Measurements from ENCODE around the gene FAN1.
A peak's percentile ranks its signal among the peaks of the same experiment; 100 is the strongest.

Gene FAN1

DNA sequence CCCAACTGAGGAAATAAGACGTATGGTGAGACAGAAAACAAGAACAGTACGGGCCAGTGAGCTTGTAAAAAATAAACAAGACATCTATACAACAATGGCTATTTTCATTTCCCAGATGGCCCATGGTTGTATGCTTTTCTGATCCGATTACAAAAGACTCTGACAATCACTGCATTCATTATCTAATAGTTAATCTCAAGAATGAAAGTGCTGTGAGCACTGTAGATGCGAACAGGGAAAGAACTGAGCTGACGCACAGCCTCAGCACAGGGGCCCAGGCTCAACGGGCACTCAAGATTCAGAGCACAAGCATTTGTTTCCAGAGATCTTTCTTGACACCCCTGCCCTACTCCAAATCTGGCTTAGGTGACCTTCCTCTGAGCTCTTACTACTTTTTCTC, 80.8 kb downstream of the FAN1 start:
- Histone ChIP-seq H3K4me1 (ENCODE audit: low read length) (no peaks in the 10 kb centered on the region), H3K36me3 (replicated peaks; ENCODE audit: low read depth, low read length) (peaks cover 50% of the 10 kb centered on the region), H3K79me2 (ENCODE audit: low read length) (peaks cover 48% of the 10 kb centered on the region), H3K27ac (ENCODE audit: low read length) (no peak overlapping the region), H4K20me1 (ENCODE audit: insufficient read depth, low read length) (peaks cover 45% of the 10 kb centered on the region), H3K27me3 (ENCODE audit: low read depth, low read length) (no peaks in the 10 kb centered on the region), H2AFZ (ENCODE audit: low read depth, low read length) (no peak overlapping the region), H3K4me3 (ENCODE audit: low read length) (no peak overlapping the region), H3K9me3 (ENCODE audit: insufficient read depth, low read length) (no peaks in the 10 kb centered on the region), H3K4me2 (ENCODE audit: low read length) (no peak overlapping the region), H3K9ac (ENCODE audit: low read length) (no peak overlapping the region)
- TF ChIP-seq, protein P1, sequence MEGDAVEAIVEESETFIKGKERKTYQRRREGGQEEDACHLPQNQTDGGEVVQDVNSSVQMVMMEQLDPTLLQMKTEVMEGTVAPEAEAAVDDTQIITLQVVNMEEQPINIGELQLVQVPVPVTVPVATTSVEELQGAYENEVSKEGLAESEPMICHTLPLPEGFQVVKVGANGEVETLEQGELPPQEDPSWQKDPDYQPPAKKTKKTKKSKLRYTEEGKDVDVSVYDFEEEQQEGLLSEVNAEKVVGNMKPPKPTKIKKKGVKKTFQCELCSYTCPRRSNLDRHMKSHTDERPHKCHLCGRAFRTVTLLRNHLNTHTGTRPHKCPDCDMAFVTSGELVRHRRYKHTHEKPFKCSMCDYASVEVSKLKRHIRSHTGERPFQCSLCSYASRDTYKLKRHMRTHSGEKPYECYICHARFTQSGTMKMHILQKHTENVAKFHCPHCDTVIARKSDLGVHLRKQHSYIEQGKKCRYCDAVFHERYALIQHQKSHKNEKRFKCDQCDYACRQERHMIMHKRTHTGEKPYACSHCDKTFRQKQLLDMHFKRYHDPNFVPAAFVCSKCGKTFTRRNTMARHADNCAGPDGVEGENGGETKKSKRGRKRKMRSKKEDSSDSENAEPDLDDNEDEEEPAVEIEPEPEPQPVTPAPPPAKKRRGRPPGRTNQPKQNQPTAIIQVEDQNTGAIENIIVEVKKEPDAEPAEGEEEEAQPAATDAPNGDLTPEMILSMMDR (IDR thresholded peaks at IDR 0.05; ENCODE audit: low read depth, low read length), result no peak
- no peak for TF ChIP-seq EZH2phosphoT487 (IDR thresholded peaks at IDR 0.05; ENCODE audit: low read depth)

DNA sequence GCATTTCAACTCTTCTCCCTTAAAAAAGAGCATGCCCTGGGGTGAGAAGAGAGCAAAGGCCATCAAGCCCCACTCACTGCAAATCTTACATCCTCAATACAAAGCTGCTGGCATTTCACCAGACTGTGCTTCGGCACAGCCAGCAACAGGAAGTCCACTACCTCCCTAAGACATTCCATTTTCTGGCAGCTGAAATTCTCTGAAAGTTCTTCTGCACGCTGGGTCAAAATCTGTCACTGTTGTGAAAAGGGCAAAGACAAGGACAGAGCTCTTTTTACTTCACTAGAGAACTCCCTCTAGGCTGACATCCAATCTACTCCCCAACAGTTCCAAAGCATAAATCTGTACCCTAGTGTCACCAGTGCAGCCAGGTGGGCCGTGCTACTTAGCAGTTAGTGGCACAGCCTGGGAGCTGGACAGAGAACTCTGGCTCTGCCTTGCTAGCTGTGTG, 81.4 kb downstream of the FAN1 start:
- no peak overlapping the region for H3K27ac ChIP-seq (ENCODE audit: low read length)
- TF ChIP-seq, protein P1 (IDR thresholded peaks at IDR 0.05; ENCODE audit: low read depth, low read length), result no peak
- no peak for TF ChIP-seq EZH2phosphoT487 (IDR thresholded peaks at IDR 0.05; ENCODE audit: low read depth)
- peaks cover 4% of the 10 kb centered on the region for H3K4me1 ChIP-seq (ENCODE audit: low read length)
- peaks cover 48% of the 10 kb centered on the region for H3K79me2 ChIP-seq (ENCODE audit: low read length)
- H3K9me3 ChIP-seq (ENCODE audit: insufficient read depth, low read length), result no peaks in the 10 kb centered on the region
- H3K4me2 ChIP-seq (ENCODE audit: low read length), result no peak overlapping the region
- peaks cover 45% of the 10 kb centered on the region for H3K36me3 ChIP-seq (replicated peaks; ENCODE audit: low read depth, low read length)
- no peak overlapping the region for H3K4me3 ChIP-seq (ENCODE audit: low read length)
- H2AFZ ChIP-seq (ENCODE audit: low read depth, low read length), result no peak overlapping the region
- no peak overlapping the region for H3K9ac ChIP-seq (ENCODE audit: low read length)
- H4K20me1 ChIP-seq (ENCODE audit: insufficient read depth, low read length), result peaks cover 44% of the 10 kb centered on the region
- no peaks in the 10 kb centered on the region for H3K27me3 ChIP-seq (ENCODE audit: low read depth, low read length)

DNA sequence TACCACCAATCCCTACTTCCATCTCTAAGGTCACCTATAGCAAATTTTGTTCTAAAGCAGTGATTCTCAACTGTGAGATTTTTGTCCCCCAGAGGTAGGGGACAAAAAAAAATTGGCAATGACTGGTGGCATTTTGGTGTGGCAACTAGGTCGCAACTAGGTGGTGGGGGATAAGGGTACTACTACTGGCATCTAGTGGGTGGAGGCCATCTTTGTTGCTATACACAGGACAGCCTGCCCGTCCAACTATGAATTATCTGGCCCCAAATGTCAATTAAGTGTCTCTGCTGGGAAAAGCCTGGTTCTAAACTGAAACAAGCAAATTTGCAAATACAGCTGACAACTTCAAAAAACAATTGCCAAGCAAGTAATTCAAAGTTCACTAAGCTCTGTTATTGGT, 86.3 kb downstream of the FAN1 start:
- H2AFZ ChIP-seq (ENCODE audit: low read depth, low read length), result no peak overlapping the region
- no peak overlapping the region for H3K27ac ChIP-seq (ENCODE audit: low read length)
- H4K20me1 ChIP-seq (ENCODE audit: insufficient read depth, low read length), result peaks cover 22% of the 10 kb centered on the region

DNA sequence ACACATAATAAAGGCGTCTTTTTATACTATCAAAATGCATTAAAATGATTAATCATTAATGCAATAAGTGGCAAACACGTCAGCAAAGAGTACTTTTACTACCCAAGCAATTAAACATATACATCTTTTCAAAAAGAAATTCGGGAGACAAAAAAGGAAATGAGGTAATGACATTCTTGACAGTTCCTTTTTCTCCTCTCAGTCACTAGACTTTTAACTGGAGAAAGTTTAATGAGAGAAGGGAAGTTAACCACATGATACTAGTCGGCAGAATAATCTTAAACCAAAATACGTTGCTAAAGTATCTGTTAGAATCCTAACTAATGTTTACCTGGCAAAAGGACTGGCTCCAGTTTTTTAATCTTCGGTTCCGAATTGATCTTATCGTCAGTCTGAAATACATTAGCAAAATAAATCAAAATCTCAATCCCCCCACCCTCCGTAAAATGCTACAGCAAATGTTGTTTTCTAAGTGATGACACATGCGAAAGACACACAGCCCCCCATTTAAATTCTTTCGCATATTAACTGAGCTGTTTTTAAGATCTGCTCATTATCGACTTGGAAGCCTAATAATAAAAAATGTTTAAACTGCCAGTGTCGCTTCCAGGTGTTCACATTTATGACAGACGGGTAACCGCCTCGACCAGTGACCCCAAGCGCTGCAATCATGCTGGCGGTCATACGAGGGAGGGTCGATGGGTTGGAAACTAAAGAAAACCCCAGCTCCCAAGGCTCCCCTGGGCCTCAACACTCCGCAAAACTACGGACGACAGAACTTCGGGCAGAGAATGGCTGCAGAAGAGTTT, 86.9 kb downstream of the FAN1 start:
- Histone ChIP-seq H3K27me3 (ENCODE audit: low read depth, low read length) (no peaks in the 10 kb centered on the region), H3K79me2 (ENCODE audit: low read length) (peaks cover 34% of the 10 kb centered on the region), H3K27ac (ENCODE audit: low read length) (peak overlapping the region; percentile 62), H4K20me1 (ENCODE audit: insufficient read depth, low read length) (peaks cover 19% of the 10 kb centered on the region), H3K4me3 (ENCODE audit: low read length) (peak overlapping the region; percentile 94), H3K9me3 (ENCODE audit: insufficient read depth, low read length) (no peaks in the 10 kb centered on the region), H3K4me2 (ENCODE audit: low read length) (peak overlapping the region; percentile 76), H2AFZ (ENCODE audit: low read depth, low read length) (no peak overlapping the region), H3K9ac (ENCODE audit: low read length) (peak overlapping the region; percentile 81), H3K4me1 (ENCODE audit: low read length) (peaks cover 14% of the 10 kb centered on the region), H3K36me3 (replicated peaks; ENCODE audit: low read depth, low read length) (peaks cover 11% of the 10 kb centered on the region)
- TF ChIP-seq, protein P1 (IDR thresholded peaks at IDR 0.05; ENCODE audit: low read depth, low read length), result no peak
- no peak for TF ChIP-seq EZH2phosphoT487 (IDR thresholded peaks at IDR 0.05; ENCODE audit: low read depth)

More for the DNA sequence above, 86.3 kb downstream of the FAN1 start:
- H3K4me3 ChIP-seq (ENCODE audit: low read length), result peak overlapping the region; percentile 94
- no peaks in the 10 kb centered on the region for H3K9me3 ChIP-seq (ENCODE audit: insufficient read depth, low read length)
- H3K9ac ChIP-seq (ENCODE audit: low read length), result peak overlapping the region; percentile 81
- peaks cover 40% of the 10 kb centered on the region for H3K79me2 ChIP-seq (ENCODE audit: low read length)
- no peak for TF ChIP-seq EZH2phosphoT487 (IDR thresholded peaks at IDR 0.05; ENCODE audit: low read depth)
- TF ChIP-seq, protein P1 (IDR thresholded peaks at IDR 0.05; ENCODE audit: low read depth, low read length), result peak; percentile 17; the same call in 1 of the 2 replicates
- H3K4me2 ChIP-seq (ENCODE audit: low read length), result peak overlapping the region; percentile 76
- H3K27me3 ChIP-seq (ENCODE audit: low read depth, low read length), result no peaks in the 10 kb centered on the region
- peaks cover 17% of the 10 kb centered on the region for H3K36me3 ChIP-seq (replicated peaks; ENCODE audit: low read depth, low read length)
- peaks cover 13% of the 10 kb centered on the region for H3K4me1 ChIP-seq (ENCODE audit: low read length)
